CD4-positive, alpha-beta T cell treated with Interferon gamma for 1 hour (primary cell): ENCODE data around the gene DMRTB1.

Source experiments
- DNase-seq: peaks from one replicate; pipeline ENCODE4 v3.0.0-alpha.2; 2020

The DMRTB1 gene

GRCh38 chr1:53465023-53465957 lies 6.1 kb downstream of the DMRTB1 start:
- no peak for DNase-seq

- no peak for DNase-seq
Measured at GRCh38 chr1:53467391-53467790, 8.2 kb downstream of the DMRTB1 start.

GRCh38 chr1:53468374-53468773 lies 9.2 kb downstream of the DMRTB1 start:
- no peak for DNase-seq

DNA sequence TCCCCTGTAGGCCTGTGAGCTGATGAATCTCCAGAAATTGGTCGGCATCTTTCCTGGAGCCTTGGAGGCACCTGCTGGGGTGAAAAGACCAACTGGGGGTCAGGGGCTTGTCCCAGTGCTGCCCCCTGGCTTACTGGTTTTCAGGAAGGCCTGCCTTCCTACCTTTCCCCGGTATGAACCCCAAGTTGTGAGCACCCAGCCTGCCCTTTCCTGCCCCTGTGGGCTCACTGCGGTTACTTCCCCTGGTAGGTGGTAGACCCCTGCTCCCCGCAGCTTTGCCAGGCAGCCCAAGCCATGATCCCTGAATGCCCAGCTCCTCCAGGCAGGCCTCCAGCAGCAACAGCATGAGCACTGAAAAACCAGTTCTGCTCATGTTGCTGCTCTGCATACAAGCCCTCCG lies 10.2 kb downstream of the DMRTB1 start:
- DNase-seq, result no peak

DNA sequence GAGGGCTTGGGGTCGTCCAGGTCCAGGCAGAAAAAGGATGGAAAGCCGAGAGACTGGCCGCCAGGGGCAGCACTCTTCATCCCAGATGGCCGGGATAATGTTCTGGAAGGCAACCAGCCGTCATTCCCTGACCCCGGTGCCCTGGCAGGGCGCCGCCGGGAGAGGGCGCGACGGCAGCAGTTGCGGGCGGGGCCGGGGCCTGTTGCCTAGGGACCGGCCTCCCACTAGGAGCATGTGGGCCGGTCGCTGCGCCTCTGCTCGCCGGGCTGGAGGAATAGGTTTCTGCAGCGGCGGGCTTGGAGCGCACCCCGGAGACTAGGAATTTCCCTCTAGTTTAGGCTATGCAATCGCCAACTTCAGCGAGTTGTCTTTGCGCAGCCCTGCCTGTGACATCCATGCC lies 11.0 kb downstream of the DMRTB1 start:
- no peak for DNase-seq

DNA sequence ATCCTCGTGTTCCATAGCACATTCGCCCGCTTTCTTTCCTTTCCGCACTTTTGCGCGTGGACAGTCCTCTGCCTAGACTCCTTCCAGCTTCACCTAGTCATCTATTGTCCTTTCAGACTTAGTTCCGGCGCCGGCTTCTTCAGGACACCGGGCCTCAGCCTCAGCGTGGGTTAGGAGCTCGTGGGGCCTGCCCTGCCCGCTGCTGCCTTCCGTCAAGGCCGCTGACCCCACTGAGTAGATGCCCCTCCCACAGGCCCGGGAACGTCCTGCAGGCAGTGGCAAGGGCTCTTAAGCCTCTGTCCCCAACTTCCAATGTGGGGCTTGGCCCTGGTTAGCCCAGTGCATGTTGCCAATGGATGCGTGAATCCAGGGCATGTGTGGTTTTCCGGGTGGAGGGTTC lies 11.4 kb downstream of the DMRTB1 start:
- DNase-seq, result no peak

- DNase-seq, result no peak
Measured at GRCh38 chr1:53471000-53471399, 11.8 kb downstream of the DMRTB1 start.

GRCh38 chr1:53473463-53473862 lies 14.3 kb downstream of the DMRTB1 start:
- no peak for DNase-seq

- no peak for DNase-seq
Measured at GRCh38 chr1:53475664-53476063, 16.5 kb downstream of the DMRTB1 start.

DNA sequence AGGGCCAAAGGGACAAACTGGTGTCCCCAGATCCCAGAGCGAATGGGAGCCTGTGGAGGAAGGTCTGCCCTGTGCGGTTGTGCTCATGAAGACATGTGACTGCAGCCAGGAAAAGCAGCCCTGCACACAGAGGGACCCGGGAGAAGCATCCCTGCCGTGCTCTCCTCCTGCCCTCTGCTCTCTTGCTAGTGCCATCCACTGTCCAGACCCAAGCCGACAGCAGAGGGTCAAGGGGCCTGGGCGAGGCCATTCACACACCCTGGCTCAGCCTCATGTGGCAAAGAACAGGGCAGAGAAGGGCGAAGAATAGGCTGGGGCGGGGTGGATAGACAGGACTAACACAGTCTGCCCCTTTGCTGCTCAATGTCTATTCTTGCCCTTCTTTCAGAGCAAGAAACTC lies 17.4 kb downstream of the DMRTB1 start:
- no peak for DNase-seq

DNA sequence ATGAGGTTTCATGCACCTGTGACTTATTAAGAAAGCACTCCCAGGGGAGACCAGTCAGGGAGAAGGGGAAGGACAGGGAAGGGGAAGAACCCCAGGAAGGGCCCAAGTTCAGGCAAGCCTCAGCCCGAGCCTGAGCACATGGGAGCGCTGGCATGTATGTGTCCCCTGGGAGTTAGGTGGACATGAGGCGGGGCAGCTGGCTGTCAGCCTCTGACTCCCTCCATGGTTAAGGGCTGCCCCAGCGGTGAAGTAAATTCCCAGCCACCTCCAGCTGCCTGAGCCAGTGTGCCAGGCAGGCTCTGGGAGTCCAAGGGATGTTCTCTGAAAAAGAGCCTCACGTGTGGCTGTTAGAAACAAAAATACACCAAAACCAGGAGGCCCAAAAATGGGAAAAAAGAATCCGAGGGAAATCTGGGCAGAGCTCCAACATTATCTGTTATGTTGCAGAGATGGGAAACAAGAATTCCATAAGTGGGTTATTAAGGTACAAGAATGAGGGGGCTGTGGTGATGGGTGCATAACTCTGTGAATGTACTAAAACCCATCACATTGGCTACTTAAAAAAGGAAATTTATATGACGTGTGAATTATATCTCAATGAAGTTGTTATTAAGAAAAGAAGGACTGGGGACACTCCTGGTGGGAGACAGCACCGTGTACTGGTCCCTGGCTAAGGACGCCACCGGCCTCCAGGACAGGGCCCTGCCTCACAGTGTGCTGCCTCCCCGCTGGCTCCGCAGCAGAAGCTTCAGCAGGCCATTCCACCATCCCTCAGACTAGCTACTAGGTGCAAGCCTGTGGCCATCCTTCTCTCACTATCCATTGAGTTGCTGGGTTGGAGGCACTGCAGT lies 18.7 kb downstream of the DMRTB1 start:
- DNase-seq, result no peak

DNA sequence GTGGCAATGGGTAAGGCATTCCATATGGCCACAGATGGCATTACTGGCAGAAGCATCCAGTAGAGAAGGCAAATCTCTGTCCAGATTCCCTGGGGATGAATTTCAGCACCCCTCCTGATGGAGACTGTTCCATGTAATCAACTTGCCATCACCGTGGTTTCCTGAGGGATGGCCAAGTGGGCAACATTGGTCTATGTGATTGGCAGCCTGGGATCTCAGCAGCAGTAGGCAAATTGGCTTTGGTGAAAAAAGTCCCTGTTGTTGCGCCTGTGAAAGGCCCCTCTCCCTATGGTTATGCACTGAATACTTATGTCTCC lies 19.3 kb downstream of the DMRTB1 start:
- no peak for DNase-seq

DNA sequence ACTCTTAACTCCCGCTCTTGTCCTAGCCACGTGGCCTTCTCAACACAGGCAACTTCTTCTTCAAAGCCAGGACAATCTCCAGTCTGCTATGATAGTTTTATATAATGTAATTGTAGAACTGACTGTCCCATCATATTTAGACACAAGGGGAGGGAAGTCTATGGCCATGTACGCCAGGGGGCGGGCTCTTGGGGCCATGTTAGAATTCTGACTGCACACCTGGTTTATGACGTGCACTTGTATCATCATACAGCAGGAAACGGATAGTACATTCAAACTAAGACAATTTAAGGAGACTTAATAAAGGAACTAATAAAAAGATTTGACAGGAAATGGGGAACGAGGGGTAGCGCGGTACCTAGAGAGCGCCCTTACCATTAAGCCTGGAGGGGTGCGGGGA lies 21.5 kb downstream of the DMRTB1 start:
- no peak for DNase-seq

DNA sequence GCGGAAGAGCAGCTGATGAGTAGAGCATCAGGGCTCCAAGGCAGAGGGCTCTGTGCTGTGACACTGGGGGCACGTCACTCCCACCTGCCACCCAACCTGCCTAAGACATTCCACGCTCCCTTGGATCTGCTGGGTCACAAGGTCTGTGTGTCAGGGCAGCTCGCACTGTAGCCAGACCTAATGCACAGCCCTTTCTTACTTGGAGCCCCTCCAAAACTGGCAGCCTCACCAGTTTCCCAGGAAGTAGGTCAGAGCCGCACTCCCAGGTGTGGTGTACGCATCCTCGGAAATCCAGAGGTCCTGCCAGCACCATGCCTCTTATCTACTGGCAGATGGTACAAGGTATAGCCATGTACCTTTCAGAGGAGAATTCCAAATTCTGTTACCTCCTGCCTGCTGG lies 22.3 kb downstream of the DMRTB1 start:
- no peak for DNase-seq

- no peak for DNase-seq
Measured at GRCh38 chr1:53482441-53483153, 23.4 kb downstream of the DMRTB1 start.

DNA sequence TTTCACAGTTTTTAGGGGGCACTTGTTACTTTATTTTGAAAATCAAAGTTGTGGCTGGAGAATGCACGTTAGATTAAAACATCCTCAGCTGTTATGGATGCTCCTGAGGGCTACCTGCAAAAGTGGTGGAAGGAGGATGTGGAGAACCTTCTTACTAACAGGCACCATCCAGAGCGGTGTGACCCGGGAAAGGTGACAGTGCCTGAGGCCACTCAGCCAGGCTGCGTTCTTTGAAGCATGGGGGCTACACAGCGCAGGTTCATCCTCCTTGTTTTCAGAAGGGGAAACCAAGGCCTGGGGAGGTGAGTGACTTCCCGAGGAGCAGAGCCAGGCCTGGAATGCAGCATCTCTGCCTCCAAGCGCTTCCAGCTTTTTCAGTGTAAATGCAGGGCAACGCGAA lies 24.0 kb downstream of the DMRTB1 start:
- no peak for DNase-seq

GRCh38 chr1:53483656-53484055 lies 24.5 kb downstream of the DMRTB1 start:
- no peak for DNase-seq

GRCh38 chr1:53484705-53485477 lies 25.7 kb downstream of the DMRTB1 start:
- no peak for DNase-seq

DNA sequence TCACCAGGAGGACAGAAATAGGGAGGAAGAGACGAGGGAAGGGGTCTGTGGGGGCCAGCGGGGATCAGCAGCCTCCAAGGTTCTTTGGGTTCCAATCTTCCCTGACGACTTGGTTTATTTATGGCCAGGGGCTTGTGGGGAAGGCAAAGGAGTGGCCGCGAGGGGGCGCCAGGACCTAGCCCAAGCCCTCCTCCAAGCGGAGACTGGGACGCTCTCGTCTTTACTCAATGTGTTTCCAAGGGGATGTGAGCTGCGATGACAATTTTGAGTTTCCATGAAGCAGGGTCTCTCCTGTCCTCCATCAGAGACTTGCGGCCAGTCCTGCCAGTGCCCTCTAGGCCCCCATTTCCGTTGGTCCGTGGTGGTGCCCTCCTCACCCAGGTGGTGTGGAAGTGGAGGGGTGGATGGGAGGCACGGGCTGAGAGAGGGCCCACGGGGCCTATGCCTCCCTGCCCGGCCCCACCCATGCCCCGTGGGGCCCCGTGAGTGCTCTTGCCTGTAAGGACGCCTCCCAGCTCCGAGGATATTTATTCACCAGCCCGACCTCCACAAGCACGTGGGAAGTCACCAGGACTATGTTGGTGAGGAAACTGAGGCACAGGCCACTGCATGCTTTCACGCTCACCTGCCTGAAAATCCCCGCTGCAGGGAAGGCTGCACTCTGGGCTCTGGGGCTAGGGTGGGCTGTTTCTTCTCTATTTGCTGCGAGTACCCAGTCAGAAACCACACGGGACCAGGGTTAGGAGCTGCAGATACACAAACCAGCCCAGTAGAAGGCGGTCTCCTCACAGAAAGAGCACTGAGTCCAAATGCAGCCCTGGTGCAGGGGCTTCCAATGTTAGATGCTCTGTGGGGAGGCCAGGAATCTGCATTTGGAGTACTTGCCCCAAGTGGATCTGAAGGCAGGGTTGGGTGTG lies 26.5 kb downstream of the DMRTB1 start:
- peak; percentile 33 for DNase-seq

GRCh38 chr1:53486395-53487026 lies 27.3 kb downstream of the DMRTB1 start:
- DNase-seq, result no peak

- no peak for DNase-seq
Measured at GRCh38 chr1:53490351-53490750, 31.2 kb downstream of the DMRTB1 start.
